HS-27A (cell line): ENCODE results near the gene ATP5MK.
"Not testable (repeated sequence)": the region's sequence is repeated elsewhere in the genome, so short reads cannot be mapped to it uniquely, and the experiment has no call there.

Experiments
- DNase-seq: peaks from one replicate; pipeline ENCODE4 v3.0.0-alpha.2; 2012; ENCODE audit warnings: low read depth, missing footprints

Gene ATP5MK

GRCh38 chr10:103396789-103397087 is 463 bp upstream of the ATP5MK start:
- no peak for DNase-seq

GRCh38 chr10:103395754-103396066 is 565 bp downstream of the ATP5MK start:
- DNase-seq, result no peak

GRCh38 chr10:103394180-103394579 is 2.1 kb downstream of the ATP5MK start:
- no peak for DNase-seq

- DNase-seq, result no peak
Observed at GRCh38 chr10:103382769-103383168, 13.5 kb downstream of the ATP5MK start.

- DNase-seq, result no peak
Observed at GRCh38 chr10:103374263-103374662, 22.0 kb downstream of the ATP5MK start.

GRCh38 chr10:103373544-103373943 is 22.7 kb downstream of the ATP5MK start:
- no peak for DNase-seq

- DNase-seq, result peak; percentile 67
Observed at GRCh38 chr10:103367782-103368518, 28.3 kb downstream of the ATP5MK start, which contains the start of gene TAF5. Gene TAF5 (plus strand): TSS chr10:103367976. CDS start chr10:103367990, 14 bp downstream.

GRCh38 chr10:103367379-103367781 is 28.9 kb downstream of the ATP5MK start:
- no peak for DNase-seq

GRCh38 chr10:103360791-103361190 is 35.5 kb downstream of the ATP5MK start:
- DNase-seq, result peak; percentile 0

GRCh38 chr10:103359493-103359892 is 36.8 kb downstream of the ATP5MK start:
- DNase-seq, result not testable (repeated sequence)

GRCh38 chr10:103355906-103356599 is 40.2 kb downstream of the ATP5MK start:
- no peak for DNase-seq

GRCh38 chr10:103354567-103354966 is 41.7 kb downstream of the ATP5MK start:
- DNase-seq, result not testable (repeated sequence)

- no peak for DNase-seq
Observed at GRCh38 chr10:103353281-103353680, 43.0 kb downstream of the ATP5MK start.

- DNase-seq, result no peak
Observed at GRCh38 chr10:103350517-103351260, 45.6 kb downstream of the ATP5MK start, which contains the start of gene PCGF6. Gene PCGF6 (minus strand): TSS chr10:103351140. CDS start chr10:103351066, 74 bp downstream.

GRCh38 chr10:103350175-103350516 is 46.1 kb downstream of the ATP5MK start:
- DNase-seq, result no peak
